Measurements from ENCODE around the gene EFCAB6.
"Not testable (repeated sequence)": the region's sequence is repeated elsewhere in the genome, so short reads cannot be mapped to it uniquely, and the experiment has no call there.

EFCAB6 gene

GRCh38 chr22:43723816-43724215 is 88.3 kb downstream of the EFCAB6 start:
- DNase-seq, result no peak

GRCh38 chr22:43722444-43722843 is 89.7 kb downstream of the EFCAB6 start:
- DNase-seq, result peak in 1 of 51 donors; percentile 21

GRCh38 chr22:43720716-43721115 is 91.4 kb downstream of the EFCAB6 start:
- DNase-seq, result no peak

GRCh38 chr22:43714104-43714503 is 98.0 kb downstream of the EFCAB6 start:
- DNase-seq, result no peak

- peak in 1 of 51 donors; percentile 3 for DNase-seq
Observed at GRCh38 chr22:43711681-43712080, 100.4 kb downstream of the EFCAB6 start.

- DNase-seq, result no peak
Observed at GRCh38 chr22:43707648-43708047, 104.5 kb downstream of the EFCAB6 start.

- DNase-seq, result no peak
Observed at GRCh38 chr22:43706571-43707328, 105.4 kb downstream of the EFCAB6 start.

- DNase-seq, result no peak
Observed at GRCh38 chr22:43706151-43706550, 106.0 kb downstream of the EFCAB6 start.

- no peak for DNase-seq
Observed at GRCh38 chr22:43704051-43704450, 108.1 kb downstream of the EFCAB6 start.

- DNase-seq, result no peak
Observed at GRCh38 chr22:43698403-43698802, 113.7 kb downstream of the EFCAB6 start.

GRCh38 chr22:43697894-43698293 is 114.2 kb downstream of the EFCAB6 start:
- no peak for DNase-seq

- DNase-seq, result no peak
Observed at GRCh38 chr22:43693249-43693648, 118.9 kb downstream of the EFCAB6 start.

- no peak for DNase-seq
Observed at GRCh38 chr22:43689356-43689755, 122.7 kb downstream of the EFCAB6 start.

- DNase-seq, result no peak
Observed at GRCh38 chr22:43682851-43683250, 129.3 kb downstream of the EFCAB6 start.

GRCh38 chr22:43681731-43682360 is 130.3 kb downstream of the EFCAB6 start:
- DNase-seq, result no peak

- DNase-seq, result no peak
Observed at GRCh38 chr22:43670513-43670912, 141.6 kb downstream of the EFCAB6 start.

- DNase-seq, result no peak
Observed at GRCh38 chr22:43669190-43669589, 142.9 kb downstream of the EFCAB6 start.

- peak in 1 of 51 donors; percentile 3 for DNase-seq
Observed at GRCh38 chr22:43667656-43668055, 144.4 kb downstream of the EFCAB6 start.

- DNase-seq, result peak in 1 of 51 donors; percentile 2
Observed at GRCh38 chr22:43666457-43666856, 145.6 kb downstream of the EFCAB6 start.

- DNase-seq, result no peak
Observed at GRCh38 chr22:43658823-43659222, 153.3 kb downstream of the EFCAB6 start.

- DNase-seq, result not testable (repeated sequence)
Observed at GRCh38 chr22:43656581-43656980, 155.5 kb downstream of the EFCAB6 start.

- DNase-seq, result no peak
Observed at GRCh38 chr22:43654271-43654670, 157.8 kb downstream of the EFCAB6 start.

- DNase-seq, result no peak
Observed at GRCh38 chr22:43652845-43653244, 159.3 kb downstream of the EFCAB6 start.
